ENCODE measurements around the gene TRIML2. TPM values are rescaled to one million over a fixed set of nuclear protein-coding genes. Genes with fewer than 3 reads are reported as not detected.

The TRIML2 gene
- not detected in 2 replicates for total RNA-seq

- DNase-seq (ENCODE audit: low read depth) = no peak
Observed at GRCh38 chr4:188109157-188109755, at the start of gene TRIML2. Gene TRIML2, minus strand, starts transcription at chr4:188109603. Its CDS starts 4,235 bp downstream, at chr4:188105368.

- DNase-seq (ENCODE audit: low read depth) = no peak
Observed at GRCh38 chr4:188158336-188158735, 48.9 kb upstream of the TRIML2 start.

GRCh38 chr4:188154668-188155405 lies 45.4 kb upstream of the TRIML2 start:
- DNase-seq (ENCODE audit: low read depth) = no peak

- DNase-seq (ENCODE audit: low read depth) = no peak
Observed at GRCh38 chr4:188147776-188148175, 38.4 kb upstream of the TRIML2 start.

GRCh38 chr4:188147176-188147575 lies 37.8 kb upstream of the TRIML2 start:
- no peak for DNase-seq (ENCODE audit: low read depth)

GRCh38 chr4:188146618-188147017 lies 37.2 kb upstream of the TRIML2 start:
- no peak for DNase-seq (ENCODE audit: low read depth)

- DNase-seq (ENCODE audit: low read depth) = no peak
Observed at GRCh38 chr4:188145601-188146000, 36.2 kb upstream of the TRIML2 start.

- no peak for DNase-seq (ENCODE audit: low read depth)
Observed at GRCh38 chr4:188143731-188144130, 34.3 kb upstream of the TRIML2 start.

GRCh38 chr4:188139671-188140070 lies 30.3 kb upstream of the TRIML2 start:
- DNase-seq (ENCODE audit: low read depth) = no peak

GRCh38 chr4:188139141-188139540 lies 29.7 kb upstream of the TRIML2 start, which contains the start of gene TRIML1:
Gene TRIML1, plus strand, starts transcription at chr4:188139441. Its CDS starts 118 bp downstream, at chr4:188139559.
- no peak for DNase-seq (ENCODE audit: low read depth)

GRCh38 chr4:188138227-188138626 lies 28.8 kb upstream of the TRIML2 start:
- DNase-seq (ENCODE audit: low read depth) = no peak

- no peak for DNase-seq (ENCODE audit: low read depth)
Observed at GRCh38 chr4:188132232-188132631, 22.8 kb upstream of the TRIML2 start.

GRCh38 chr4:188130355-188130754 lies 21.0 kb upstream of the TRIML2 start:
- no peak for DNase-seq (ENCODE audit: low read depth)

GRCh38 chr4:188127214-188127874 lies 17.9 kb upstream of the TRIML2 start:
- peak; percentile 92 for DNase-seq (ENCODE audit: low read depth)

- DNase-seq (ENCODE audit: low read depth) = no peak
Observed at GRCh38 chr4:188121530-188121929, 12.1 kb upstream of the TRIML2 start.

- no peak for DNase-seq (ENCODE audit: low read depth)
Observed at GRCh38 chr4:188117631-188118324, 8.4 kb upstream of the TRIML2 start.

GRCh38 chr4:188113156-188113555 lies 3.8 kb upstream of the TRIML2 start:
- no peak for DNase-seq (ENCODE audit: low read depth)

- no peak for DNase-seq (ENCODE audit: low read depth)
Observed at GRCh38 chr4:188111955-188112354, 2.6 kb upstream of the TRIML2 start.

GRCh38 chr4:188110741-188111471 lies 1.5 kb upstream of the TRIML2 start:
- no peak for DNase-seq (ENCODE audit: low read depth)

- no peak for DNase-seq (ENCODE audit: low read depth)
Observed at GRCh38 chr4:188110036-188110435, 633 bp upstream of the TRIML2 start.
